AG09319 (cell line): ENCODE data around the gene BANF2.
"Not testable (repeated sequence)": the region's sequence is repeated elsewhere in the genome, so short reads cannot be mapped to it uniquely, and the experiment has no call there.

Experiments
- DNase-seq: peaks from one replicate; pipeline ENCODE4 v3.0.0-alpha.2; 2010; ENCODE audit warnings: low read depth; ENCODE audit errors: extremely low read depth
- TF ChIP-seq, protein P1 (sequence below): IDR thresholded peaks from 2 replicates; pipeline ENCODE4 v1.5.1; 2011; ENCODE audit warnings: low read depth, mild to moderate bottlenecking, inconsistent platforms, low read length, moderate library complexity

The BANF2 gene

DNA sequence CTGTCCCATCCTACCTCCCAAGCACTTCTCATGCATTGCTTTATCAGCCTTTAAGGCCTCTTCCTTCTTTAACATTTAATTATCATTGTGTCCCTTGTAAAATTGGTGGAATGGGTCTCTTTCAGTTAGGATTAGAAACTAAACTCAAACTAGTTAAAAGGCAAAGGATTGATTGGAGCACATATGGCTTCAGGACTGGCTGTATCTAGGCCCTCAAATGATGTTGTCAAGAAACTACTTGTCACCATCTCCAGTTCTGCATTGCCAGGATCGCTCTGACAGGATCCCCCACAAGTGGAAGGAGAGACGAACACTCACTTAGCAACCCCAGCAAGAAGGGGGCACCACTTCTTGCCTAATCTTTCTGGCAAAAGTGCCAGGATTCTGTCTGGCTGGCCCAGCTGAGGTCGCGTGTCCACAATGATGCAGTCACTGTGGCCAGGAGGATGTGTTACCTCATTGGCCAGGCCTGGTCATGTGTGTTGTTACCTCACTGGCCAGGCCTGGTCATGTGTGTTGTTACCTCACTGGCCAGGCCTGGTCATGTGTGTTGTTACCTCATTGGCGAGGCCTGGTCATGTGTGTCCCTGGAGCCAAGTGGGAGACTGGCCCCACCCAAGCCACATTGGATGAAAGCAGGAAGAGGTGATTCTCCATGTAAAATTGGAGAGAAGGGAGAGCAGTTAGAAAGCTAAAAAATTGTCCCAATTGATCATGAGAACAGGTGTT is 5.0 kb downstream of the BANF2 start:
- DNase-seq, result no peak
- TF ChIP-seq, protein P1, sequence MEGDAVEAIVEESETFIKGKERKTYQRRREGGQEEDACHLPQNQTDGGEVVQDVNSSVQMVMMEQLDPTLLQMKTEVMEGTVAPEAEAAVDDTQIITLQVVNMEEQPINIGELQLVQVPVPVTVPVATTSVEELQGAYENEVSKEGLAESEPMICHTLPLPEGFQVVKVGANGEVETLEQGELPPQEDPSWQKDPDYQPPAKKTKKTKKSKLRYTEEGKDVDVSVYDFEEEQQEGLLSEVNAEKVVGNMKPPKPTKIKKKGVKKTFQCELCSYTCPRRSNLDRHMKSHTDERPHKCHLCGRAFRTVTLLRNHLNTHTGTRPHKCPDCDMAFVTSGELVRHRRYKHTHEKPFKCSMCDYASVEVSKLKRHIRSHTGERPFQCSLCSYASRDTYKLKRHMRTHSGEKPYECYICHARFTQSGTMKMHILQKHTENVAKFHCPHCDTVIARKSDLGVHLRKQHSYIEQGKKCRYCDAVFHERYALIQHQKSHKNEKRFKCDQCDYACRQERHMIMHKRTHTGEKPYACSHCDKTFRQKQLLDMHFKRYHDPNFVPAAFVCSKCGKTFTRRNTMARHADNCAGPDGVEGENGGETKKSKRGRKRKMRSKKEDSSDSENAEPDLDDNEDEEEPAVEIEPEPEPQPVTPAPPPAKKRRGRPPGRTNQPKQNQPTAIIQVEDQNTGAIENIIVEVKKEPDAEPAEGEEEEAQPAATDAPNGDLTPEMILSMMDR, result no peak

GRCh38 chr20:17705916-17706315 is 6.2 kb downstream of the BANF2 start:
- TF ChIP-seq, protein P1, result no peak
- DNase-seq, result no peak

DNA sequence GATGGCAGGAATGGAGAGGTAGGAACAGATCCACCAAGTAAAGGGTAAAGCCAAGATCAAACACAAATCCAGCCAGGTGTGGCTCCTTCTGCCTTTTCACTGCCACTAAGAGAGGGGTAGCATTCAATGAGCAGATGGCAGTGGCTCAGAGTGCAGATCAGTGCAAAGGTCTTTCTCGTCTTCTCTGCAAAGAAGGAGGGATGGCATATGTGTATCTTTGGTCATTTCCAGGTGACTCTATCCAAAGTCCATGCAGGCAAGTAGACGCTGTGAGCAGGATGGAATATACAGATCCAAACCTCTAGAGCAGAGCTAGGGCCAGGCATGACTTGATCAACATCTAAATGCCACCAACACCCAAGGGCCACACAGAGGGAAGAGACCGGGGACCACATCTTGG is 6.9 kb downstream of the BANF2 start:
- no peak for DNase-seq
- TF ChIP-seq, protein P1, result no peak

DNA sequence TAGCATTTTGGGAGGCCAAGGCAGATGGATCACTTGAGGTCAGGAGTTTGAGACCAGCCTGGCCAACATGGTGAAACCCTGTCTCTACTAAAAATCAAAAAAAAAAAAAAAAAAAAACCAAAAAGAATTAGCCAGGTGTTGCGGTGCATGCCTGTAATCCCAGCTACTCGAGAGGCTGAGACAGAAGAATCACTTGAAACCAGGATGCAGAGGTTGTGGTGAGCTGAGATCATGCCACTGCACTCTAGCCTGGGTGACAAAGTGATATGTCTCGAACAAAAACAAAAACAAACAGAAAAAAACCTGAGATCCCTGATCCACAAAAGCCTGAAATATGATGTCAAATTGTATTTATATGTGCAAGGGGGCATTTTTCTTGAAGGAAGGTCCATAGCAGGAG is 8.2 kb downstream of the BANF2 start:
- DNase-seq, result not testable (repeated sequence)

- TF ChIP-seq, protein P1, result no peak
- no peak for DNase-seq
Measured at GRCh38 chr20:17708675-17709360, 9.1 kb downstream of the BANF2 start.

DNA sequence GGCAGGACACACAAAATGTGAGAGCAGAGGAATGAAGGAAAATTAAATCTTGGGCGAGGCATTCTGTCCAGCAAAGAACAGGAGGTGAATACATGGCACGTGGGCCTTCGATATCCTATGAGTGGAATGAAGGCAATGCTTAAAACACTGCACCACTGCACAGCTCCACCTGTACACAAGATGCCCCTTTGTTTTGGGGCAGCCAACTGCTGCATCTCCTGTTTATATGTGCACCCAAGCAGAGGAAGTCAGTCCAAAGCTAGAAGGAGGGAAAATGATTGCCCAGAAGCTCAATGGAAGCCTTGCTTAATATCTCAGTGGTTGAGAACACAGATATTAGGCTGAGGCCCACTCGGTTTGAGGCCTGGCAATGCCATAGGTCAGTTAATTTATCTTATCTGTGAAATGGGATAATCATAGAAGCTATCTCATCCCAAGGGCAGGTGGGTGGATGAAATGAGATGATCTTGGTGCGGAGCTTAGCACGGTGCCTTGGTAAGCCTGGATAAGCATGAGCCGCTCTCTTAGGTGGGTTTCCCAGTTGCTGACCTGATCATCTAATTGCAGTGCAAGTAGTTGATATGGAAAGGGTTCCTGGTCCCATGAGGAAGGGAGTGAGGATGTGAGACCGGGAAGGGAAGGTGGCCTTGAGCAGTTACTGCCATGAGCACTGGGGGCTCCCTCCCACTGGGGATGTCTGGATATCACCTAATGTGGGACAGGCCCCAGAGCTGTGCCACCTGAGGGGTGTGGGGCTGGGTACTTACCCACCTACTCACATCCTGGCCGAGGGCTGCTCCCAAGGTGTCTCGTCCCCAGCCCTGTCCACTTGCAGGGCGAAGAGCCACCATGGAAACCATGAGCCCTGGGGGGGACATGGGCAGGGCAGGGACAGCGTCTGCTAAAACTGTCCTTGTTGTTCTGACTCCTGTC is 9.9 kb downstream of the BANF2 start:
- DNase-seq, result no peak
- TF ChIP-seq, protein P1, result no peak

DNA sequence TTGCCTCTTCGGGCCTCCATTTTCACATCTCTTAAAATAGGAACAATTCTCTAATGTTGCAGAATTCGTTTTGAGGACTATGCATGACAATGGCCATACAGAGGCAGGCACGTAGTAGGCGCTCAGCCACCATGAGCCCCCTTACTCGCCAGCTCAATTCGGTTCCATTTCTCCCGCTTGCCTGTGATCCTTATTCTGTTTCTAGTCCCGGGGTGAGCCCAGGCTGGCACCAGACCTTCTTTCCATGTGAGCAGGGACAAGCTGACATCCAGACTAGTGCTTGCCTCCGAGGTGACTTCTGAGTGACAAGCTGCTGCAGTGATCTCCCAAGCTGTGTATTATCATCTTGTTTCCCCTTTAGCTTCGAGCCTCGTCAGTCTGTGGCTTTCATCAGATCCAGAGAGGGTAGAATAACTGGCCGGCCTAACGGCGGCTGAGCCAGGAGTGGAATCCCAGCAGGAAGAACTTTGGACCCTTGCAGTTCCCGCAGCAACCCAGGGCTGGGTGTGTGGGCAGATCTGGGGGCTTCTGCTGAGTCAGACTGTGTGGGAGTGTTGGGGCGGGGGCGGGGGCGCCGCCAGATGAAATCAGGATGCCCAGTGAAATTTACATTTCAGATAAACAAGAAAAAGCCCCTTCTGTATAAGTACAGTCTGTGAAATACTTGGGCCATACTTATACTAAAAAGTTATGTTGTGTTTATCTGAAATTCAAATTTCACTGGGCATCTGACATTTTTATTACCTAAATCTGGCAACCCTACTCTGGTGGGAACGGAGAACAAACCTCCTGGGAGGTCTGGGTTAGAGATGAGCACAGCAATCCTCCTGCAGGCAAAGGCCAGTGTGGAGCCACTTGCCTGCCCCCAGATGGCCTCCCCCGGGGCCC is 10.9 kb downstream of the BANF2 start:
- TF ChIP-seq, protein P1, result no peak
- no peak for DNase-seq
